Urinary bladder (tissue), 4 donors: ENCODE results near the gene NLK. TPM values are rescaled to one million over a fixed set of nuclear protein-coding genes. Genes with fewer than 3 reads are reported as not detected.
"Not testable (repeated sequence)": the region's sequence is repeated elsewhere in the genome, so short reads cannot be mapped to it uniquely, and the experiment has no call there.

Experiments used
- DNase-seq: peaks from one replicate; pipeline ENCODE4 v3.0.0-alpha.2; 2015; ENCODE audit errors: extremely low spot score
- H3K27ac ChIP-seq: one replicate; pipeline ENCODE4 v1.5.1; 2013; ENCODE audit warnings: low read depth, mild to moderate bottlenecking, moderate library complexity
- H3K36me3 ChIP-seq: one replicate; pipeline ENCODE4 v1.6.1; 2013; ENCODE audit warnings: mild to moderate bottlenecking, moderate library complexity; ENCODE audit not compliant: insufficient read depth
- H3K4me1 ChIP-seq: one replicate; pipeline ENCODE4 v1.6.1; 2013; ENCODE audit warnings: mild to moderate bottlenecking, moderate library complexity; ENCODE audit not compliant: insufficient read depth
- H3K4me3 ChIP-seq: one replicate; pipeline ENCODE4 v1.5.1; 2013; ENCODE audit warnings: low read depth, low read length
- WGBS: extraction: QIAGEN DNeasy Blood & Tissue Kit; methylation state at CpG from one replicate; pipeline ENCODE4 v1.1.7; 2013; 5-methylcytosine and 5-hydroxymethylcytosine counted together
- polyA plus RNA-seq: library from polyadenylated mRNA; stranded (reverse); fragments of 200-250 nt; gene quantifications from one replicate; pipeline ENCODE4 v1.2.3, GENCODE V29; 2013
- total RNA-seq: library from RNA; depleted of rRNA; stranded (reverse); fragments of >200 nt; gene quantifications from one replicate; pipeline ENCODE4 v1.2.3, GENCODE V29; 2014
- donor health status: healthy with polysubstance abuse.
- donor health status: healthy.

Gene NLK
- total and polyA plus RNA-seq, 2 donors, result 6.8 to 28.1 TPM

GRCh38 chr17:28020515-28020914 is 22.0 kb upstream of the NLK start:
- no peak overlapping the region for H3K4me3 ChIP-seq
- WGBS, result 57% methylated on average over 1 of the region's 1 CpG
- no peak overlapping the region for H3K27ac ChIP-seq
- DNase-seq, result no peak
- no peaks in the 10 kb centered on the region for H3K36me3 ChIP-seq
- H3K4me1 ChIP-seq, result no peaks in the 10 kb centered on the region

- H3K4me3 ChIP-seq, result no peak overlapping the region
- no peak overlapping the region for H3K27ac ChIP-seq
- H3K36me3 ChIP-seq, result no peaks in the 10 kb centered on the region
- 91% methylated on average over 1 of the region's 1 CpG for WGBS
- no peak for DNase-seq
- no peaks in the 10 kb centered on the region for H3K4me1 ChIP-seq
These were observed 13.4 kb upstream of the NLK start for GRCh38 chr17:28029044-28029443.

- DNase-seq, result no peak
- Histone ChIP-seq H3K4me3 (no peak overlapping the region), H3K27ac (no peak overlapping the region), H3K36me3 (no peaks in the 10 kb centered on the region), H3K4me1 (no peaks in the 10 kb centered on the region)
- 57% methylated on average over 3 of the region's 3 CpGs for WGBS
These were observed 12.1 kb upstream of the NLK start for GRCh38 chr17:28030386-28030785.

GRCh38 chr17:28031174-28031573 is 11.3 kb upstream of the NLK start:
- 88% methylated on average over 6 of the region's 6 CpGs for WGBS
- H3K4me1 ChIP-seq, result no peaks in the 10 kb centered on the region

GRCh38 chr17:28033972-28034714 is 8.3 kb upstream of the NLK start:
- Histone ChIP-seq H3K4me1 (no peaks in the 10 kb centered on the region), H3K36me3 (no peaks in the 10 kb centered on the region), H3K4me3 (no peak overlapping the region), H3K27ac (no peak overlapping the region)
- WGBS, result 65% methylated on average over 8 of the region's 8 CpGs
- DNase-seq, result no peak

More at GRCh38 chr17:28031174-28031573, 11.3 kb upstream of the NLK start:
- H3K27ac ChIP-seq, result no peak overlapping the region
- H3K36me3 ChIP-seq, result no peaks in the 10 kb centered on the region
- no peak overlapping the region for H3K4me3 ChIP-seq
- DNase-seq, result no peak

- 95% methylated on average over 4 of the region's 4 CpGs for WGBS
- not testable (repeated sequence) for H3K4me1 ChIP-seq, H3K27ac ChIP-seq, DNase-seq, H3K4me3 ChIP-seq, H3K36me3 ChIP-seq
These were observed 7.0 kb upstream of the NLK start for GRCh38 chr17:28035452-28035851.

- not testable (repeated sequence) for H3K36me3 ChIP-seq, H3K4me1 ChIP-seq, DNase-seq, H3K4me3 ChIP-seq, H3K27ac ChIP-seq
- 93% methylated on average over 2 of the region's 2 CpGs for WGBS
These were observed 6.6 kb upstream of the NLK start for GRCh38 chr17:28035884-28036283.

- WGBS, result 22% methylated on average over 1 of the region's 1 CpG
- no peaks in the 10 kb centered on the region for H3K4me1 ChIP-seq
- H3K4me3 ChIP-seq, result no peak overlapping the region
- no peak overlapping the region for H3K27ac ChIP-seq
- DNase-seq, result no peak
- H3K36me3 ChIP-seq, result no peaks in the 10 kb centered on the region
These were observed 3.7 kb upstream of the NLK start for GRCh38 chr17:28038802-28039201.

- Histone ChIP-seq H3K36me3 (no peaks in the 10 kb centered on the region), H3K4me1 (no peaks in the 10 kb centered on the region), H3K4me3 (no peak overlapping the region), H3K27ac (no peak overlapping the region)
- WGBS, result 69% methylated on average over 3 of the region's 3 CpGs
- DNase-seq, result no peak
These were observed 3.2 kb upstream of the NLK start for GRCh38 chr17:28039251-28039650.

GRCh38 chr17:28040406-28040805 is 2.1 kb upstream of the NLK start:
- no peak for DNase-seq
- Histone ChIP-seq H3K4me3 (no peak overlapping the region), H3K27ac (no peak overlapping the region), H3K4me1 (no peaks in the 10 kb centered on the region), H3K36me3 (no peaks in the 10 kb centered on the region)
- 87% methylated on average over 6 of the region's 6 CpGs for WGBS

GRCh38 chr17:28041068-28041843 is 1.2 kb upstream of the NLK start:
- under 1% methylated on average over 36 of the region's 43 CpGs for WGBS
- Histone ChIP-seq H3K4me3 (peak overlapping the region; percentile 98), H3K27ac (no peak overlapping the region), H3K4me1 (no peaks in the 10 kb centered on the region), H3K36me3 (no peaks in the 10 kb centered on the region)
- peak; percentile 99 for DNase-seq

GRCh38 chr17:28041844-28042656 is 427 bp upstream of the NLK start:
- peak overlapping the region; percentile 66 for H3K27ac ChIP-seq
- no peaks in the 10 kb centered on the region for H3K36me3 ChIP-seq
- no peak for DNase-seq
- peaks cover 2% of the 10 kb centered on the region for H3K4me1 ChIP-seq
- H3K4me3 ChIP-seq, result peak overlapping the region; percentile 98
- WGBS, result 2% methylated on average over 32 of the region's 34 CpGs

GRCh38 chr17:28042721-28043291 is 329 bp downstream of the NLK start:
- DNase-seq, result no peak
- WGBS, result 98% methylated on average over 16 of the region's 16 CpGs
- no peak overlapping the region for H3K4me3 ChIP-seq

More at GRCh38 chr17:28042721-28043291, 329 bp downstream of the NLK start:
- Histone ChIP-seq H3K4me1 (peaks cover 2% of the 10 kb centered on the region), H3K36me3 (no peaks in the 10 kb centered on the region), H3K27ac (no peak overlapping the region)
